ENCODE data around the gene ANKRD50.

DNA sequence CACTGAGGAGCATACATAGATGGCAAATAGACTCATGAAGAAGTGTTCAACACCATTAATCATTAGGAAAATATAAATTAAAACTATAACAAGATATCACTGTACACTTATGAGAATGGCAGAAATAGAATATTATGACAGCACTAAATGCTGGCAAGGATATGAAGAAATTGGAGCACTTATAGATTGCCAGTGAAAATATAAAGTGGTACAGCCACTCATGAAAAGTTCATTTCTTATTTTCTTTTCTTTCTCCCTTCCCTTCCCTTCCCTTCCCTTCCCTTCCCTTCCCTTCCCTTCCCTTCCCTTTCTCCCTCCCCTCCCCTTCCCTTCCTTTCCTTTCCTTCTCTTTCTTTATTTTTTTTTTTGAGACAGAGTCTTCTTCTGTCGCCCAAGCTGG is 53.7 kb downstream of the ANKRD50 start:
- TF ChIP-seq, protein P1, sequence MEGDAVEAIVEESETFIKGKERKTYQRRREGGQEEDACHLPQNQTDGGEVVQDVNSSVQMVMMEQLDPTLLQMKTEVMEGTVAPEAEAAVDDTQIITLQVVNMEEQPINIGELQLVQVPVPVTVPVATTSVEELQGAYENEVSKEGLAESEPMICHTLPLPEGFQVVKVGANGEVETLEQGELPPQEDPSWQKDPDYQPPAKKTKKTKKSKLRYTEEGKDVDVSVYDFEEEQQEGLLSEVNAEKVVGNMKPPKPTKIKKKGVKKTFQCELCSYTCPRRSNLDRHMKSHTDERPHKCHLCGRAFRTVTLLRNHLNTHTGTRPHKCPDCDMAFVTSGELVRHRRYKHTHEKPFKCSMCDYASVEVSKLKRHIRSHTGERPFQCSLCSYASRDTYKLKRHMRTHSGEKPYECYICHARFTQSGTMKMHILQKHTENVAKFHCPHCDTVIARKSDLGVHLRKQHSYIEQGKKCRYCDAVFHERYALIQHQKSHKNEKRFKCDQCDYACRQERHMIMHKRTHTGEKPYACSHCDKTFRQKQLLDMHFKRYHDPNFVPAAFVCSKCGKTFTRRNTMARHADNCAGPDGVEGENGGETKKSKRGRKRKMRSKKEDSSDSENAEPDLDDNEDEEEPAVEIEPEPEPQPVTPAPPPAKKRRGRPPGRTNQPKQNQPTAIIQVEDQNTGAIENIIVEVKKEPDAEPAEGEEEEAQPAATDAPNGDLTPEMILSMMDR (conservative IDR thresholded peaks at IDR 0.05), result no peak
- no peak for TF ChIP-seq EZH2 (IDR thresholded peaks at IDR 0.05; ENCODE audit: low read depth)

Measured in PC-9 (cell line).